K562 (cell line): Measurements from ENCODE around the gene CSNK1G1. TPM values are rescaled to one million over a fixed set of nuclear protein-coding genes. Genes with fewer than 3 reads are reported as not detected.
A peak's percentile ranks its signal among the peaks of the same experiment; 100 is the strongest.

Source experiments
- ATAC-seq: fragments of 200-7000 bp; cut with Tn5 transposase; 3 replicates; pipeline ENCODE4 v1.9.1; 2020; ENCODE audit warnings: moderate library complexity
- BruUV-seq: library from RNA; stranded (reverse); fragments of 400-500 nt; replicated peaks from 2 replicates; lab custom pipeline; 2021; lab: Mats Ljungman, UMichigan
- CTCF ChIA-PET: fragments of 300-600 bp; formaldehyde crosslinking; extraction: SDS; loops from one replicate; lab custom pipeline; 2021; ENCODE audit warnings: low intra/inter-chr PET ratio; lab: Yijun Ruan, JAX
- POLR2A ChIA-PET: fragments of 300-600, 350-650 bp; sonication (Branson Sonifier 250); formaldehyde crosslinking; extraction: SDS; loops from one replicate; lab custom pipeline; 2021; ENCODE audit warnings: antibody characterized with exemption, inconsistent platforms; lab: Yijun Ruan, JAX
- DNase-seq, 4 experiments: peaks; one replicate each; pipeline versions ENCODE4 v3.0.0 to v3.0.0-alpha.2; 2011 to 2018; ENCODE audit warnings: low spot score in 3 of 4, mixed read lengths in 3 of 4; ENCODE audit errors: extremely low read depth in 1 of 4
- FAIRE-seq: peaks from 2 replicates; lab custom pipeline; 2011; peaks lifted over from hg19 to GRCh38; lab: Jason Lieb, UNC
- H2AFZ ChIP-seq: 2 replicates; pipeline ENCODE4 v1.6.0; 2011; ENCODE audit warnings: low read depth, low read length, control low read depth, inconsistent platforms
- H3K27ac ChIP-seq: fragments of 200-600 bp; 3 replicates; pipeline ENCODE4 v1.8.0; 2011; ENCODE audit warnings: low read depth, mild to moderate bottlenecking, control low read depth, inconsistent platforms, low read length, moderate library complexity, mixed read lengths; ENCODE audit errors: extremely low read depth
- H3K27me3 ChIP-seq, 2 experiments: fragments of 300-600 bp in 1 of 2; 2 replicates in 1 of 2; 3 replicates in 1 of 2; pipeline versions ENCODE4 v1.6.0 to v1.8.0; 2011; ENCODE audit warnings: inconsistent platforms in 2 of 2, low read length in 2 of 2, mild to moderate bottlenecking in 1 of 2, mixed read lengths in 1 of 2, moderate library complexity in 1 of 2; ENCODE audit not compliant: control insufficient read depth in 2 of 2, insufficient read depth in 2 of 2
- H3K36me3 ChIP-seq: fragments of 300-600 bp; 3 replicates; pipeline ENCODE4 v1.8.0; 2011; ENCODE audit warnings: mild to moderate bottlenecking, low read length, inconsistent platforms; ENCODE audit not compliant: control insufficient read depth, insufficient read depth
- H3K4me1 ChIP-seq, 2 experiments: fragments of 200-600 bp in 1 of 2; replicated peaks in 1 of 2; 2 replicates in 1 of 2; 3 replicates in 1 of 2; pipeline versions ENCODE4 v1.5.1 to v1.8.0; 2011; ENCODE audit warnings: inconsistent platforms in 2 of 2, low read length in 2 of 2, mild to moderate bottlenecking in 1 of 2, mixed read lengths in 1 of 2, moderate library complexity in 1 of 2; ENCODE audit not compliant: control insufficient read depth in 2 of 2, insufficient read depth in 2 of 2
- H3K4me2 ChIP-seq: 2 replicates; pipeline ENCODE4 v1.6.1; 2011; ENCODE audit warnings: low read length, control low read depth, inconsistent platforms, mixed read lengths; ENCODE audit not compliant: insufficient read depth
- H3K4me3 ChIP-seq: fragments of 200-600 bp; sonication (generic), shearing (Covaris generic); 2 replicates; pipeline ENCODE4 v1.5.1; 2016; ENCODE audit warnings: control low read depth, inconsistent platforms
- H3K79me2 ChIP-seq: fragments of 200-600 bp; 3 replicates; pipeline ENCODE4 v1.8.0; 2011; ENCODE audit warnings: low read length, inconsistent platforms; ENCODE audit not compliant: control insufficient read depth, insufficient read depth
- H3K9ac ChIP-seq, 2 experiments: 2 replicates each; pipeline versions ENCODE4 v1.6.0 to v1.6.1; 2011; ENCODE audit warnings: low read depth in 2 of 2, low read length in 2 of 2, control low read depth in 1 of 2, inconsistent platforms in 1 of 2, mild to moderate bottlenecking in 1 of 2, mixed read lengths in 1 of 2; ENCODE audit not compliant: insufficient read depth in 1 of 2
- H3K9me1 ChIP-seq: one replicate; pipeline ENCODE4 v1.6.0; 2011; ENCODE audit warnings: inconsistent platforms, mild to moderate bottlenecking, low read length, moderate library complexity; ENCODE audit not compliant: control insufficient read depth, insufficient read depth
- H3K9me3 ChIP-seq: replicated peaks from 2 replicates; pipeline ENCODE4 v1.5.1; 2011; ENCODE audit warnings: low read depth, low read length, inconsistent platforms; ENCODE audit not compliant: control insufficient read depth, insufficient read depth
- H4K20me1 ChIP-seq: replicated peaks from 2 replicates; pipeline ENCODE4 v1.6.1; 2011; ENCODE audit warnings: low read length, inconsistent platforms, mixed read lengths; ENCODE audit not compliant: control insufficient read depth, insufficient read depth
- DPF2 ChIP-seq: fragments of 450-650 bp; IDR thresholded peaks from 2 replicates; pipeline ENCODE4 v1.6.1; 2016
- POLR2G ChIP-seq: fragments of 200-400 bp; formaldehyde crosslinking; IDR thresholded peaks from 2 replicates; pipeline ENCODE4 v1.6.1; 2017; ENCODE audit warnings: low read depth, mild to moderate bottlenecking, antibody characterized with exemption, low read length, moderate library complexity
- SMARCA4 ChIP-seq: fragments of 450-650 bp; IDR thresholded peaks from 2 replicates; pipeline ENCODE4 v1.6.1; 2016
- WGBS: fragments of 100-300 bp; shearing (Covaris generic); methylation state at CpG from one replicate; pipeline ENCODE4 v1.1.6; 2016; ENCODE audit warnings: low coverage, mixed read lengths; ENCODE audit not compliant: insufficient coverage; ENCODE audit errors: missing lambda C conversion rate; 5-methylcytosine and 5-hydroxymethylcytosine counted together
- in situ Hi-C: fragments of 300-500 bp; cut with MboI; formaldehyde crosslinking; loops from 4 replicates; pipeline ENCODE4 v1.15.0; 2018; ENCODE audit warnings: inconsistent platforms, mixed read lengths
- intact Hi-C: fragments of 100-400 bp; cut with micrococcal nuclease; formaldehyde crosslinking; loops from 2 replicates; pipeline ENCODE4 v1.14.2; 2022
- polyA plus RNA-seq, 8 experiments: library from polyadenylated mRNA; depleted of rRNA in 4 of 8; stranded (reverse) in 5 of 8; unstranded in 3 of 8; fragments of >200 nt; fragmentation: Nextera tagmentation in 2 of 8; fragmentation: Illumina TruSeq in 1 of 8; extraction: Ambion mirVana in 2 of 8; extraction: Trizol in 1 of 8; gene quantifications; 2 replicates each; pipeline versions ENCODE4 v1.2.1 to v1.2.3, GENCODE V29; 2011 to 2014; ENCODE audit warnings: inconsistent platforms in 1 of 8, missing spikeins in 1 of 8
- total RNA-seq, 7 experiments: library from RNA; depleted of rRNA in 6 of 7; stranded (reverse); fragments of >200 nt in 6 of 7; fragmentation: Illumina TruSeq in 2 of 7; extraction: Trizol in 2 of 7; gene quantifications; 2 replicates each; pipeline versions ENCODE4 v1.2.1 to v1.2.3, GENCODE V29; 2011 to 2021; ENCODE audit warnings: low replicate concordance in 1 of 7
- TF ChIP-seq, protein P1 (sequence below), 3 experiments: fragments of 200-800 bp in 1 of 3; sonication (Bioruptor generic) in 1 of 3; sonication (generic) in 1 of 3; formaldehyde crosslinking in 1 of 3; IDR thresholded peaks; 2 replicates each; pipeline versions ENCODE4 v1.6.1 to v1.8.0; 2016 to 2022; ENCODE audit warnings: mild to moderate bottlenecking in 2 of 3, missing compliant biosample characterization in 2 of 3, missing genetic modification characterization in 2 of 3, missing genetic modification reagents in 1 of 3

CSNK1G1 gene
- total and polyA plus RNA-seq, 9 of the 15 experiments (the other 6 are each of a cell fraction or from before 2014, with no cell fraction given): 4.5 to 18.5 (median 9.5) TPM

DNA sequence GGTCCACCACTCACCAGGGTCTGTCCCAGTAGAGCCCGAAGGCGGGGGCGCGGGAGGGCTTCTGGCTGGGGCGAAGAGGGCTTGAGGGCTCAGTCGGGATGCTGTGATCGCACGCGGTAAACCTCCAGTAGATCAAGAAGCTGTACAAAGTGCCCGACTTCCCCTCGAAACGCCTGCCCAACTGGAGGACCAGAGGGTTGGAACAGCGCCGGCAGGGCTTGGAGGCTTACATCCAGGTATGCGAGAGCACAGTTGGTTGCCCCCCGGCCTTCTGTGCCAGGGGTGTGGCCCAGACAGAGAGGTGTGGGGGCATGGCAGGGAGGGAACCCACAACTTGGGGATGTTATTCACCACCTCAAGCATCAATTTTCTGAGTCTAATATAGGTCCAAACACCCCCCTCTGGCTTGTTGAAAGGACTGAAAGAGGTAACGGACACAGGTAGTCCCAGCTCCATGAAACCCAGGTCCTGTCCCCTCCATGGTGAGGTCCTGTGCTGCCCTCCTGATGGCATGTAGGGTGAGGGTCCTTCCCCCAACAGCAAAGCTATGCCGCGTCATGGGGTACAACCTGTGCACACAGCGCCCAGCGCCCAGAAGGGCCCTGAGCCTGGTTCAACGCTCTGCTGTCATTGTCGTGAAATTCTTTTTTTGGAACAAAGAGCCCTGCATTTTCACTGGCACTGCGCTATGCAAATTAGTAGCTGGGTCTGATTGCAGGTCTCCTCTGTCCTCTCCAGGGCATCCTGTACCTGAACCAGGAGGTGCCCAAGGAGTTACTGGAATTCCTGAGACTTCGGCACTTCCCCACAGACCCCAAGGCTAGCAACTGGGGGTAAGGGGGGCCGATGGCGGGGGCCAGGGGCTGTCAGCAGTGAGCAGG, 203.2 kb downstream of the CSNK1G1 start:
- Histone ChIP-seq H3K9ac (peak overlapping the region in 1 of 2 experiments; percentile 74; a peak in 2 of 4 replicates), H3K9me3 (no peaks in the 10 kb centered on the region), H3K27ac (no peak overlapping the region), H3K36me3 (peaks cover 32% of the 10 kb centered on the region), H3K27me3 (no peaks in the 10 kb centered on the region), H3K4me3 (no peak overlapping the region), H2AFZ (no peak overlapping the region), H4K20me1 (no peaks in the 10 kb centered on the region; the same call in 1 of the 2 replicates), H3K79me2 (no peaks in the 10 kb centered on the region), H3K4me1 (peaks cover 16 to 54% of the 10 kb centered on the region in 2 experiments; a peak in 4 of 5 replicates), H3K4me2 (no peak overlapping the region), H3K9me1 (peaks cover 4% of the 10 kb centered on the region)
- ATAC-seq (no peak), DNase-seq (no peak), FAIRE-seq (no peak)
- intact Hi-C loops (loop anchor here (2.0 to 10.0 kb wide), 4 partner anchors 58 to 685 kb away; partner anchors contain the start of gene SNX1), in situ Hi-C loops (no loop called here)
- BruUV-seq: TSS peak; percentile 37
- TF ChIP-seq DPF2 (no peak), SMARCA4 (no peak), POLR2G (peak; percentile 49; the same call in 1 of the 2 replicates)
- TF ChIP-seq, protein P1, sequence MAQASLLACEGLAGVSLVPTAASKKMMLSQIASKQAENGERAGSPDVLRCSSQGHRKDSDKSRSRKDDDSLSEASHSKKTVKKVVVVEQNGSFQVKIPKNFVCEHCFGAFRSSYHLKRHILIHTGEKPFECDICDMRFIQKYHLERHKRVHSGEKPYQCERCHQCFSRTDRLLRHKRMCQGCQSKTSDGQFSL (CRISPR knock-in tag; IDR thresholded peaks at IDR 0.05): peak; percentile 36; the same call in 1 of the 2 replicates
- TF ChIP-seq, protein P1 (tag; IDR thresholded peaks at IDR 0.05): no peak
- ChIA-PET POLR2A (interaction anchor here (0.6 to 3.3 kb wide), 11 partner anchors 8 to 897 kb away, joined by 3 to 36 read pairs (median 4); partner anchors contain the start of gene PPIB), CTCF (no interaction called here)
- 84% methylated on average over 26 of the region's 27 CpGs for WGBS
